HCT116 (cell line): ENCODE results near the gene USP3. TPM values are rescaled to one million over a fixed set of nuclear protein-coding genes. Genes with fewer than 3 reads are reported as not detected.

ENCODE experiments used
- ATAC-seq: fragments of 200-7000 bp; cut with Tn5 transposase; 2 replicates; pipeline ENCODE4 v1.9.1; 2020; ENCODE audit warnings: mild to moderate bottlenecking, moderate library complexity
- BruUV-seq: library from RNA; stranded (reverse); fragments of 400-500 nt; replicated peaks from 2 replicates; lab custom pipeline; 2021; lab: Mats Ljungman, UMichigan
- CTCF ChIA-PET: fragments of 300-600 bp; sonication (Branson Sonifier 250); formaldehyde crosslinking; loops from one replicate; lab custom pipeline; 2021; ENCODE audit warnings: antibody characterized with exemption; lab: Charles Lee
- POLR2A ChIA-PET: fragments of 300-600, 350-600 bp; sonication (Branson Sonifier 250); formaldehyde crosslinking; loops from one replicate; lab custom pipeline; 2021; ENCODE audit warnings: antibody characterized with exemption; lab: Charles Lee
- RAD21 ChIA-PET, 2 experiments: fragments of 300-600 bp; sonication (Branson Sonifier 250); formaldehyde crosslinking; loops; one replicate each; lab custom pipeline; 2023; ENCODE audit warnings: low total read pairs in 2 of 2; ENCODE audit not compliant: uncharacterized antibody in 2 of 2, unreplicated experiment in 2 of 2, low non-redundant PET in 1 of 2; lab: Charles Lee
- DNase-seq: peaks from one replicate; pipeline ENCODE4 v3.0.0-alpha.2; 2010; ENCODE audit warnings: low read depth, low spot score
- H2AFZ ChIP-seq: fragments of 200-600 bp; shearing (Covaris generic), sonication (generic); 2 replicates; pipeline ENCODE4 v1.6.1; 2017; ENCODE audit warnings: low read depth, mixed run types, mixed read lengths, antibody characterized with exemption, low read length; ENCODE audit not compliant: poor library complexity, severe bottlenecking
- H3K27ac ChIP-seq: 2 replicates; pipeline ENCODE4 v1.5.1; 2012; ENCODE audit warnings: low read depth, low read length
- H3K27me3 ChIP-seq: fragments of 200-600 bp; sonication (generic); 2 replicates; pipeline ENCODE4 v1.6.1; 2016; ENCODE audit warnings: mixed run types, low read length, mixed read lengths; ENCODE audit not compliant: insufficient read depth
- H3K36me3 ChIP-seq, 2 experiments: fragments of 200-500 bp in 1 of 2; fragments of 200-600 bp in 1 of 2; sonication (Bioruptor generic) in 1 of 2; sonication (generic) in 1 of 2; 2 replicates each; pipeline versions ENCODE4 v1.5.1 to v1.6.1; 2014 to 2016; ENCODE audit warnings: low read length in 2 of 2, inconsistent platforms in 1 of 2, mixed read lengths in 1 of 2, mixed run types in 1 of 2; ENCODE audit not compliant: insufficient read depth in 2 of 2, control insufficient read depth in 1 of 2
- H3K4me1 ChIP-seq, 2 experiments: fragments of 200-600 bp in 1 of 2; sonication (generic) in 1 of 2; 2 replicates each; pipeline versions ENCODE4 v1.5.1 to v1.6.1; 2012 to 2017; ENCODE audit warnings: low read length in 2 of 2, inconsistent platforms in 1 of 2, mild to moderate bottlenecking in 1 of 2, mixed read lengths in 1 of 2, mixed run types in 1 of 2, moderate library complexity in 1 of 2; ENCODE audit not compliant: insufficient read depth in 2 of 2, control insufficient read depth in 1 of 2
- H3K4me2 ChIP-seq: fragments of 200-600 bp; sonication (generic); 2 replicates; pipeline ENCODE4 v1.6.1; 2017; ENCODE audit warnings: mixed run types, low read length, mixed read lengths
- H3K4me3 ChIP-seq, 2 experiments: fragments of 200-600 bp in 1 of 2; sonication (generic) in 1 of 2; replicated peaks in 1 of 2; 2 replicates each; pipeline ENCODE4 v1.5.1; 2011 to 2016; ENCODE audit warnings: low read length in 2 of 2, control low read depth in 1 of 2, low read depth in 1 of 2, mild to moderate bottlenecking in 1 of 2, mixed read lengths in 1 of 2, mixed run types in 1 of 2
- H3K79me2 ChIP-seq: fragments of 200-600 bp; sonication (generic); 2 replicates; pipeline ENCODE4 v1.6.1; 2017; ENCODE audit warnings: mild to moderate bottlenecking, mixed run types, low read length, moderate library complexity, mixed read lengths; ENCODE audit not compliant: insufficient read depth
- H3K9ac ChIP-seq: fragments of 200-600 bp; sonication (generic); 2 replicates; pipeline ENCODE4 v1.6.1; 2016; ENCODE audit warnings: low read length, mixed read lengths
- H3K9me2 ChIP-seq: fragments of 200-600 bp; sonication (generic), shearing (Covaris generic); 2 replicates; pipeline ENCODE4 v1.6.1; 2017; ENCODE audit warnings: mixed run types, mild to moderate bottlenecking, moderate library complexity; ENCODE audit not compliant: insufficient read depth
- H3K9me3 ChIP-seq, 2 experiments: fragments of 200-500 bp in 1 of 2; fragments of 200-600 bp in 1 of 2; sonication (Bioruptor generic) in 1 of 2; sonication (generic) in 1 of 2; 2 replicates each; pipeline ENCODE4 v1.6.1; 2014 to 2017; ENCODE audit warnings: low read length in 2 of 2, mixed read lengths in 2 of 2, inconsistent platforms in 1 of 2, low read depth in 1 of 2, mild to moderate bottlenecking in 1 of 2, mixed run types in 1 of 2, moderate library complexity in 1 of 2; ENCODE audit not compliant: control insufficient read depth in 1 of 2, insufficient read depth in 1 of 2
- H4K20me1 ChIP-seq: fragments of 200-600 bp; sonication (generic), shearing (Covaris generic); 2 replicates; pipeline ENCODE4 v1.6.1; 2017; ENCODE audit warnings: mixed run types, mild to moderate bottlenecking, moderate library complexity; ENCODE audit not compliant: insufficient read depth
- EGR1 ChIP-seq: IDR thresholded peaks from 2 replicates; pipeline ENCODE4 v1.6.1; 2012; ENCODE audit warnings: low read depth
- EZH2phosphoT487 ChIP-seq: fragments of 200-600 bp; IDR thresholded peaks from 2 replicates; pipeline ENCODE4 v1.6.1; 2018; ENCODE audit warnings: antibody characterized with exemption, borderline replicate concordance
- FOSL1 ChIP-seq: IDR thresholded peaks from 2 replicates; pipeline ENCODE4 v1.6.1; 2012; ENCODE audit warnings: low read depth
- JUND ChIP-seq: IDR thresholded peaks from 2 replicates; pipeline ENCODE4 v1.6.1; 2012
- RAD21 ChIP-seq: IDR thresholded peaks from 2 replicates; pipeline ENCODE4 v1.6.1; 2012; ENCODE audit warnings: low read depth, mild to moderate bottlenecking
- SP1 ChIP-seq: IDR thresholded peaks from 2 replicates; pipeline ENCODE4 v1.6.1; 2012; ENCODE audit warnings: low read depth
- TCF7L2 ChIP-seq: IDR thresholded peaks from 2 replicates; pipeline ENCODE4 v1.7.0; 2011; ENCODE audit warnings: borderline replicate concordance, inconsistent platforms; ENCODE audit not compliant: insufficient read depth, insufficient read length; ENCODE audit errors: extremely low read depth
- intact Hi-C: fragments of 100-400 bp; cut with micrococcal nuclease; formaldehyde crosslinking; loops from 2 replicates; pipeline ENCODE4 v1.10.0; 2022
- total RNA-seq: library from RNA; stranded (reverse); gene quantifications from one replicate; pipeline ENCODE4 v1.2.1, GENCODE V29; 2021; ENCODE audit not compliant: unreplicated experiment
- TF ChIP-seq, protein P1 (sequence below): IDR thresholded peaks from 2 replicates; pipeline ENCODE4 v1.6.1; 2012

USP3 gene
- total RNA-seq, 1 experiment from 2014 or later: 61.6 TPM

DNA sequence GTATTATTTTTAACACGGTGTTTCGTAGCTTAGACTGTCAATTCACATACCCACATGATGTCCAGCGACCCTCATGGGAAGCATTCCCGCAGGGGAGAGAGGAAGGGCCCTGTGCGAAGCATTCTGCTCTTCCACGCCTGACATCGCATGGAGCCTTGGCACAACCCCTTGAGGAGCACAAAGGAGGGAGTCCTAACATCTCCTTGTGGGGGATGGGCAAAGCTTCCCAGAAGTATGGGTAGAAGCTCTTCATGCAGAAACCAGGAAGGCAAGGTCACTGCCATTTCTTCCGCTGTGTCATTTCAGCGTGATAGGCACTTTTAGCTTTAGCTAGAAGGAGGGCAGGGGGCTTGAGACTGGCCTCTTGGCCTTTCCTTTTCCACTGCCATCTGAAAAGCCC, 28.7 kb upstream of the USP3 start:
- no peak overlapping the region for H3K9ac ChIP-seq
- no peaks in the 10 kb centered on the region for H3K9me3 ChIP-seq
- no peaks in the 10 kb centered on the region for H3K79me2 ChIP-seq
- CTCF ChIA-PET: interaction anchor here (1.2 to 2.1 kb wide), 3 partner anchors 9 to 124 kb away, joined by 5 to 11 read pairs (median 8); no protein-coding TSS in a partner anchor
- no peaks in the 10 kb centered on the region for H3K36me3 ChIP-seq
- H3K9me2 ChIP-seq: no peaks in the 10 kb centered on the region
- no peak overlapping the region for H3K27ac ChIP-seq
- H2AFZ ChIP-seq: peak overlapping the region; percentile 58
- ATAC-seq: no peak
- RAD21 ChIA-PET: no interaction called here
- H3K4me2 ChIP-seq: peak overlapping the region; percentile 46
- H3K27me3 ChIP-seq: no peaks in the 10 kb centered on the region
- intact Hi-C loops: loop anchor here (1.0 kb wide), 1 partner anchor 29 kb away; the partner anchor contains the start of gene USP3
- no peak for DNase-seq
- peaks cover 0 to 26% of the 10 kb centered on the region in 2 experiments; a peak in 2 of 4 replicates for H3K4me1 ChIP-seq
- H4K20me1 ChIP-seq: no peaks in the 10 kb centered on the region
- POLR2A ChIA-PET: interaction anchor here (1.3 to 1.7 kb wide), 2 partner anchors 9 to 29 kb away, joined by 5 to 6 read pairs; partner anchors contain the start of gene USP3
- BruUV-seq: no TSS peak
- no peak overlapping the region for H3K4me3 ChIP-seq
- TF ChIP-seq EGR1: no peak
- TF ChIP-seq EZH2phosphoT487: no peak
- TF ChIP-seq RAD21: no peak
- no peak for TF ChIP-seq TCF7L2

DNA sequence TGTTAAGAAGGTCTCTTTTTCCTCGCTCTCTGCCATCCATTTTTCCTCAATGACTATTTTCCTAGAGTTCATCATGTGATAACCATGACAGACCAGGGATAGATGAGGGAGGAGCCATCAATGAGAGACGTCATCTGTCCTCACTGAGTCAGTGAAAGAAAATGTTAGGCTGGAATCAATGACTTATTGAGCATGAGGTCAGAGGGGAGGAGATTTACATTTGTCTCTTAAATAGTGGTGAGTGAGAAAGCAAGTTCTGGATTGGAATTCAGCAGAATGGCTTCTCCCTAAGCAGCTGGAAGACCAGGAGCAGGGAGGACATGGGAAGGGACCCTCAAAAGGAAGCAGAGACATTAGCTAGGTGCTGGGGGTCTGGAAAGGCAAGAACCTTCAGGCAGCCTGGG, 28.2 kb upstream of the USP3 start:
- Histone ChIP-seq H3K79me2 (no peaks in the 10 kb centered on the region), H3K27ac (no peak overlapping the region), H3K9me2 (no peaks in the 10 kb centered on the region), H2AFZ (peak overlapping the region; percentile 58), H3K9me3 (no peaks in the 10 kb centered on the region), H3K9ac (peak overlapping the region; percentile 24; the same call in 1 of the 2 replicates), H3K27me3 (no peaks in the 10 kb centered on the region), H4K20me1 (no peaks in the 10 kb centered on the region), H3K4me3 (no peak overlapping the region), H3K4me1 (peaks cover 0 to 29% of the 10 kb centered on the region in 2 experiments; a peak in 2 of 4 replicates), H3K4me2 (peak overlapping the region; percentile 46), H3K36me3 (no peaks in the 10 kb centered on the region)
- TF ChIP-seq, protein P1, sequence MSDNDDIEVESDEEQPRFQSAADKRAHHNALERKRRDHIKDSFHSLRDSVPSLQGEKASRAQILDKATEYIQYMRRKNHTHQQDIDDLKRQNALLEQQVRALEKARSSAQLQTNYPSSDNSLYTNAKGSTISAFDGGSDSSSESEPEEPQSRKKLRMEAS: no peak
- TF ChIP-seq FOSL1 (peak; percentile 60), EGR1 (no peak), JUND (peak; percentile 66), SP1 (peak; percentile 63)
- DNase-seq (peak; percentile 65), ATAC-seq (peak; percentile 81)
- CTCF ChIA-PET: interaction anchor here (1.2 to 2.1 kb wide), 3 partner anchors 9 to 123 kb away, joined by 5 to 11 read pairs (median 8); no protein-coding TSS in a partner anchor
- POLR2A ChIA-PET: interaction anchor here (1.3 to 1.7 kb wide), 2 partner anchors 10 to 28 kb away, joined by 5 to 6 read pairs; partner anchors contain the start of gene USP3
- intact Hi-C loops: loop anchor here (1.0 kb wide), 1 partner anchor 28 kb away; the partner anchor contains the start of gene USP3
- BruUV-seq: no TSS peak
- RAD21 ChIA-PET: no interaction called here
